Activated CD4-positive, alpha-beta T cell treated with anti-CD3 and anti-CD28 coated beads for 36 hours (primary cell): ENCODE data around the gene TMEM132D. TPM values are rescaled to one million over a fixed set of nuclear protein-coding genes. Genes with fewer than 3 reads are reported as not detected.

Source experiments
- ATAC-seq: fragments of 200-7000 bp; cut with Tn5 transposase; one replicate; pipeline ENCODE4 v1.10.0; 2021; ENCODE audit warnings: mild to moderate bottlenecking, moderate library complexity
- CTCF ChIA-PET: fragments of 350-600 bp; sonication (Branson Sonifier 250); formaldehyde crosslinking; loops from one replicate; lab custom pipeline; 2021; ENCODE audit warnings: antibody characterized with exemption; lab: Charles Lee
- POLR2A ChIA-PET: fragments of 350-600 bp; sonication (Branson Sonifier 250); formaldehyde crosslinking; loops from one replicate; lab custom pipeline; 2021; ENCODE audit warnings: antibody characterized with exemption, inconsistent platforms; lab: Charles Lee
- DNase-seq: peaks from one replicate; pipeline ENCODE4 v3.0.0-alpha.2; 2020
- H3K27ac Mint-ChIP-seq: one replicate; pipeline ENCODE4 v1.8.0; 2021; ENCODE audit warnings: mixed read lengths
- H3K27me3 Mint-ChIP-seq: one replicate; pipeline ENCODE4 v1.8.0; 2021; ENCODE audit warnings: mixed read lengths
- H3K36me3 Mint-ChIP-seq: one replicate; pipeline ENCODE4 v1.8.0; 2021; ENCODE audit warnings: low read depth, mixed read lengths
- H3K4me1 Mint-ChIP-seq: one replicate; pipeline ENCODE4 v1.8.0; 2021; ENCODE audit warnings: mixed read lengths
- H3K4me3 Mint-ChIP-seq: one replicate; pipeline ENCODE4 v1.8.0; 2021; ENCODE audit warnings: mild to moderate bottlenecking, moderate library complexity, mixed read lengths
- H3K9me3 Mint-ChIP-seq: one replicate; pipeline ENCODE4 v1.8.0; 2021; ENCODE audit warnings: low read depth, mixed read lengths
- intact Hi-C, 2 experiments: fragments of 100-400 bp; cut with DNase I in 1 of 2; cut with micrococcal nuclease in 1 of 2; formaldehyde crosslinking; loops; one replicate each; pipeline versions ENCODE4 v1.14.2 to v1.15.1; 2022 to 2024; cut with DNase I, micrococcal nuclease
- total RNA-seq, 2 experiments: library from RNA; stranded (reverse); gene quantifications; one replicate each; pipeline ENCODE4 v1.2.3, GENCODE V29; 2021

TMEM132D gene
- total RNA-seq, 2 experiments from 2014 or later, result not detected

DNA sequence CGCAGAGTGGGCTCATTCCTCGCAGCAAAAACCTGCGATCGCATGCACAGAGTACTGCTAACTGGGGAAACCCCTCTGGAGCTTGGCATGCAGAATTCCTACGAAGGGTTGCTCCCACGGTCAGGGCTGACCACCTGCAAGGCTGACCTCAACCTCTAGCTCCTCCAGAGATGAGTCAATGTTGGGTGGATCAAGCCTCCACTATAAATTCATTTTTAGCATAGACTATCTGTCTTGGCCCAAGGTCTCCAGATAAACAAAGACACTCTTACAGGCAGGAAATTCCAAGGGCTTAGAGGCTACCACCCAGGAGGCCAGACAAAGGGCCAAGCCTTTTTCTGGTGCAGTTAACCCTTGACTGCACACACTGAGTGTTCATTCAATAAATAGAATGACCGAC, 296.5 kb downstream of the TMEM132D start:
- H3K9me3 Mint-ChIP-seq, result peaks cover 4% of the 10 kb centered on the region

DNA sequence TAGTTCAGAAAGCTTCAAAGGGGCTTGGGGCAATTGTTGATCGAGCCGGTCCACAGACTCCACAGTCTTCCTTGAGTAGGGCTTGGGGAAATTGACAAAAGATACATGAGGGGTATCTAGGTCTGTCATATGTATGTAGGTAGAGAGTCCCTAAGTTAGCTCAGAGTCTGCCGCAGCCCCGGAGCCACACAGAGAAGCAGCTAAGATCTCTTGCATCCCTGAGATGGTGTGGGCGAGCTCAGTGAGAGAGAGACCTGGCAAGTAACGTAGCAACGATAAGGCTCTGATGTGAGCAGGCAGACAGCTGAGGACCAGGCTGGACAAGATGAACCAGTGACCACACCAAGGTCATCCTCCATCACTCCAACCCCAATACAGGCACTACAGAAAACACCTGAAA, 297.6 kb downstream of the TMEM132D start:
- CTCF ChIA-PET, result no interaction called here
- no peak for ATAC-seq
- intact Hi-C loops, result no loop called here
- H3K36me3 Mint-ChIP-seq, result no peaks in the 10 kb centered on the region
- POLR2A ChIA-PET, result no interaction called here
- H3K27me3 Mint-ChIP-seq, result no peaks in the 10 kb centered on the region
- H3K27ac Mint-ChIP-seq, result no peak overlapping the region
- no peaks in the 10 kb centered on the region for H3K4me1 Mint-ChIP-seq
- H3K9me3 Mint-ChIP-seq, result peaks cover 9% of the 10 kb centered on the region
- DNase-seq, result no peak
- no peak overlapping the region for H3K4me3 Mint-ChIP-seq

More for the DNA sequence above, 296.5 kb downstream of the TMEM132D start:
- intact Hi-C loops, result no loop called here
- DNase-seq (no peak), ATAC-seq (no peak)
- Mint-ChIP-seq H3K27ac (no peak overlapping the region), H3K4me3 (no peak overlapping the region), H3K4me1 (no peaks in the 10 kb centered on the region), H3K27me3 (no peaks in the 10 kb centered on the region), H3K36me3 (no peaks in the 10 kb centered on the region)
- POLR2A ChIA-PET, result no interaction called here
- CTCF ChIA-PET, result no interaction called here

DNA sequence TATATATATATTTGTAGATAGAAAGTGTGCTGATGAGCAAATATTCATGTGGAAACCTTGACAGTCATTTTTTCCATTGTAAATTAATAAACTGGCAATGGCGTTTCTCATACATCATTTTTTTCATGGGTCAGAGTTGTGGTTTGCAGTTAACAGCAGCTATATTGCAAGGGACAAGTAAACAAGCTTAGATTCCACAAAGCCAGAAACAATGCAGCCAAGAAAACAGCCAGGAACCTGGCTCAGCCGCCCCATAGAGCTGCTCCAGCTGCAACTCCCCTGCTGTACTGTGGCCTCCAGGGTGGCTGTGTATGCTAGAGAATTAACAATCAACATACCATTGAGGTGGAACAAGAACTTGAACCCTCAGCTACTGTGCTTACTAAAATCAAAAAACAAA, 298.2 kb downstream of the TMEM132D start:
- ATAC-seq (no peak), DNase-seq (no peak)
- ChIA-PET POLR2A (no interaction called here), CTCF (no interaction called here)
- Mint-ChIP-seq H3K4me1 (no peaks in the 10 kb centered on the region), H3K36me3 (no peaks in the 10 kb centered on the region), H3K27ac (no peak overlapping the region), H3K4me3 (no peak overlapping the region), H3K9me3 (peaks cover 9% of the 10 kb centered on the region), H3K27me3 (no peaks in the 10 kb centered on the region)
- intact Hi-C loops, result no loop called here

DNA sequence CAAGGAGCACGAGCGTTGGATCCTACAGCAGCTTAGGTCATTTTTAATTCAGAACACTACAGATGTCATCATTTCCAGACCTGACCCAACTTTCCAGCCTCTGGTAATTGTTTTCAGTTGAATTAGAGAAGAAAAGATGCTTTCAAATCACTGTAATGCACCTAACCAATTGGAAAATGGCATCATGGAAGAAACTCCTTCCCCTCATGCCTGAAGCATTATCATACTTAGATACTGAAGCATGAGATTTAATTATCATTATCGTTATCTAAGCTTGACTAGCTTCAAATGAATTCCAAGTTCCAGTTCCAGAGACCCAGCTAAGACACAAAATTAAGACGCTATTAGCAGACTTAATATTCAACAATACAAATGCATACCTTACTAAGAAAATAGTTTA, 299.3 kb downstream of the TMEM132D start:
- ATAC-seq, result no peak
- Mint-ChIP-seq H3K4me1 (no peaks in the 10 kb centered on the region), H3K27ac (no peak overlapping the region), H3K36me3 (no peaks in the 10 kb centered on the region), H3K4me3 (no peak overlapping the region), H3K27me3 (no peaks in the 10 kb centered on the region), H3K9me3 (peaks cover 12% of the 10 kb centered on the region)
- ChIA-PET CTCF (no interaction called here), POLR2A (no interaction called here)
- DNase-seq, result no peak
- intact Hi-C loops, result no loop called here

DNA sequence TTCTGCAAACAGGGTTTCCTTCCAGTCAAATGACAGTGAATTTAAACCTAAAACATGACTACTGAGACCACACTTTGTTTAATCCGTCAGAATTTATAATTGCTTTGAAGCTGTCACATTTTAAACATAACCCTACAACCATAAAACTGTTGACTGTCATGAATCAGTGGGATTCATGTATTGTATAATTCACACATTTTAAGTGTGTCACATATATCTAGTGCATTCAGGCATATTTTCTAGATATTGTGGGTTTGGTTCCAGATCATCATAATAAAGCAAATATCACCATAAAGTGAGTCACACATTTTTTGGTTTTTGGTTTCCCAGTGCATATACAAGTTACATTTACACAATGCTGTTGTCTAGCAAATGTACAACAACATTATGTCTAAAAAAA, 304.4 kb downstream of the TMEM132D start:
- intact Hi-C loops, result no loop called here
- H3K36me3 Mint-ChIP-seq, result no peaks in the 10 kb centered on the region
- no peak for DNase-seq
- H3K27me3 Mint-ChIP-seq, result no peaks in the 10 kb centered on the region
- no peak overlapping the region for H3K27ac Mint-ChIP-seq
- POLR2A ChIA-PET, result no interaction called here
- no peak for ATAC-seq
- peaks cover 12% of the 10 kb centered on the region for H3K9me3 Mint-ChIP-seq
- no peak overlapping the region for H3K4me3 Mint-ChIP-seq
- CTCF ChIA-PET, result no interaction called here
- H3K4me1 Mint-ChIP-seq, result no peaks in the 10 kb centered on the region

DNA sequence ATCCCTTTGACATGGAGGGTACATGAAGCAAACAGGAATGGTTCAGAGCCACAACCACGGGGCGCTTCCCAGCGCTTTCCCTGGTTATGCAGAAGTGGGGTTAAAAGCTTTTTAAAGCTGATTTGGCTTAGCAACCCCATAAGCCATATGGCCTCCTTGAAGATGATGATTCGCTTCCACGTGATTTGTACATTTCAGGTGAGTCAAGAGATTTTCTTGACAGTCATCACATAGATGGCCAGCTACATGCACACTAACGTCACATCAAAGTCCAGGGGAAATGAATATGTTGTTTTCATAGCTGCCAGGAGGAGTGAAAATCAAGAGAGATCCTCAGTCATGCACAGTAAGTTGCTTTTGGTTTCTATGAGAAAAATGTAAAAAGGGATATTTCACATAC, 309.7 kb downstream of the TMEM132D start:
- no peak for DNase-seq
- CTCF ChIA-PET, result no interaction called here
- intact Hi-C loops, result no loop called here
- no peak for ATAC-seq
- POLR2A ChIA-PET, result no interaction called here
- Mint-ChIP-seq H3K27ac (no peak overlapping the region), H3K4me1 (no peaks in the 10 kb centered on the region), H3K9me3 (peaks cover 5% of the 10 kb centered on the region), H3K27me3 (no peaks in the 10 kb centered on the region), H3K4me3 (no peak overlapping the region), H3K36me3 (no peaks in the 10 kb centered on the region)

DNA sequence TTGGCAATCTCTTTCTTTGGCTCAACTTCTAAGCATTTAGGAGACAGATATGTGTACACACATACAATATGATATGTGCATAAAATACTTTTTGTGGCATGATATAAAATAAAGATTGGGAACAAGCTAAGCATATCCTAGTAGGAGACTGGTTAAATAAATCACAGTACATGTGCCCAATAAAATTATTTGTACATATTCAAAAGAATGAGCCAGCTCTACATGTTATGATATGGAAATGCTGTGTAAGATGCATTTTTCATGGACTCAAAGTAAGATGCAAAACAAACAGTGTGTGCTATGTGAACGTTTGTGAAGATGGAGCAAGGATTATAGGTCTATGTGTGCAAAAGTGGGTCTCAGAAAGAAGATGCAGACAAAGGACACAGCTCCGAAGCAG, 311.4 kb downstream of the TMEM132D start:
- ChIA-PET POLR2A (no interaction called here), CTCF (no interaction called here)
- Mint-ChIP-seq H3K36me3 (no peaks in the 10 kb centered on the region), H3K27me3 (no peaks in the 10 kb centered on the region), H3K27ac (no peak overlapping the region), H3K4me3 (no peak overlapping the region), H3K9me3 (peaks cover 13% of the 10 kb centered on the region), H3K4me1 (no peaks in the 10 kb centered on the region)
- DNase-seq, result no peak
- ATAC-seq, result no peak
- intact Hi-C loops, result no loop called here

DNA sequence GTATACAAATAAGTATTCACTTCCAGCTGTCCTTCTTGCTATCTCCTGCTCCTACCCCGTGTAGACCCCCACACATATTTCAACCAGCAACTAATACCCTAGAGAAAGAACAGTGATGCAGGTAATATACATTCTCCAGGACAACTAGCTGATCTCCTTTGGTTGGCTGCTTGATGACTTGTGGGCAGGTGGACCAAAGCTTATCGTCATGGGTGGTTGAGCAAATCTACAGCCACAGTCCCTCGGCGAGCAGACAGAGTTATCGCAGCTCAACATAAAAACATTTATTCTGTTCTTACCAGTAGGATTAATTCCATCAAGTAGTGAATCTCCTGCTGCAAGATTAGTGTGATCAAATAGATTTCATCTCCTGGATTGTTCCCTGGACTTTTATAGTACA, 314.3 kb downstream of the TMEM132D start:
- Mint-ChIP-seq H3K27ac (no peak overlapping the region), H3K9me3 (peaks cover 21% of the 10 kb centered on the region), H3K36me3 (no peaks in the 10 kb centered on the region), H3K4me3 (no peak overlapping the region), H3K4me1 (no peaks in the 10 kb centered on the region), H3K27me3 (no peaks in the 10 kb centered on the region)
- CTCF ChIA-PET, result no interaction called here
- intact Hi-C loops, result no loop called here
- no peak for DNase-seq
- no peak for ATAC-seq
- POLR2A ChIA-PET, result no interaction called here

DNA sequence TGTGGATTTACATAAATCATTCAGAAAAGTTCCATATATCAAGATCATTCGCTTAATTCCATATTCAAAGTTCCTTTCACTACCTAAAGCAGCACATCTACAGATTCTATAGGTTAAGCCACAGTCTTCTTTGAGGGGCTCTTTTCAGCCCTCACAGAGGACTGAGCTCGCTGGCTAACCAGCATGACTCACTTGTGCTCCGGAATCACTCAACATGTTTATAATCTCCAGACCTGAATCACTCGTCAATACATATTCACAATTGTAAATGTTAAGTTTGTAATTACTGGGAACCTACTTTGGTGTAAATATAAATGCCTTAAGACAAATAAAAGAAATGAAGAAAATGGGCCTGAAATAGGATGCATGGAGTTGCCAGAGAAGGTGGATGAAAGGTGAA, 315.7 kb downstream of the TMEM132D start:
- POLR2A ChIA-PET, result no interaction called here
- ATAC-seq (no peak), DNase-seq (no peak)
- Mint-ChIP-seq H3K36me3 (no peaks in the 10 kb centered on the region), H3K4me3 (no peak overlapping the region), H3K4me1 (no peaks in the 10 kb centered on the region), H3K27ac (no peak overlapping the region), H3K27me3 (no peaks in the 10 kb centered on the region), H3K9me3 (peaks cover 21% of the 10 kb centered on the region)
- intact Hi-C loops, result no loop called here
- CTCF ChIA-PET, result no interaction called here

DNA sequence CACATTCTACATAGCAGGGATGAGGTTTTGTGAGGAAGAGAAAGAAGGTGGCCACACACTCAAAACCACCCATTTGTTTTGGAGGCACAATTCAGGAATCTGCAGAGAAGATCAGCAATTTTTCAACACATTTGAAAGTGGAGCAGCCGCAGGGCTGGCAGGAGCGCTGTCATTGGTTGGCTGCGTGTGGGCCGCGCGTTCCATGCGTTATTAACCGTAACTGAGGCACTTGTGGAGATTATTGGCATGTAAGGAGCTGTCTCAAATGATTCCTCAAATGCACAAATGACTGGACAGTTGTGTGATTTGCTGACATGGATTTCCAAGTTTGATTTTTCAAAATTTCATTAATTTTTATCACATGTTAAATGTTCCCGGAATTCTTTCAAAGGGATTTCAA, 318.5 kb downstream of the TMEM132D start:
- no peak for ATAC-seq
- H3K9me3 Mint-ChIP-seq, result peaks cover 23% of the 10 kb centered on the region

DNA sequence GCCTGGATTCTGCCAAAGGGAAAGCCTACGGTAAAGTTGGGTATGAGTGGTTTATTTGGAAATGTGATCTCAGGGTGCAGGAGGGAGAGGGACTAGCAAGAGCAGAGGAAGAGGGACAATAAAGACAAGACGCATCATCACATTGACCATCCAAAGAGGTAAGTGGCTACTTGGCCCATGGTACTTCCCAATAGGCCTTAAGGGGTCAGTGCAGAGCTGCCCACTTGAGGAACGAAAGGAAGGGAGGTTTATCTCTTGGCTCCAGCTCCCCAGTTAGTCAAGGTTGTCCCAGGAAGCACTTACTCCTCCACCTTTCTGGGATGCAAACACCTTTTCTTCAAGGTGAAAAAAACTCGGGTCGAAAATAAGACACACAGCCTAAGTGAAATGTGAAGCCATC, 323.9 kb downstream of the TMEM132D start:
- CTCF ChIA-PET, result no interaction called here
- Mint-ChIP-seq H3K36me3 (no peaks in the 10 kb centered on the region), H3K27ac (no peak overlapping the region), H3K9me3 (peaks cover 6% of the 10 kb centered on the region), H3K27me3 (no peaks in the 10 kb centered on the region), H3K4me1 (no peaks in the 10 kb centered on the region), H3K4me3 (no peak overlapping the region)
- intact Hi-C loops, result no loop called here
- no peak for ATAC-seq
- no peak for DNase-seq
- POLR2A ChIA-PET, result no interaction called here

More for the DNA sequence above, 318.5 kb downstream of the TMEM132D start:
- H3K4me3 Mint-ChIP-seq, result no peak overlapping the region
- CTCF ChIA-PET, result no interaction called here
- intact Hi-C loops, result no loop called here
- no peak for DNase-seq
- POLR2A ChIA-PET, result no interaction called here
- H3K27ac Mint-ChIP-seq, result no peak overlapping the region
- no peaks in the 10 kb centered on the region for H3K27me3 Mint-ChIP-seq
- no peaks in the 10 kb centered on the region for H3K4me1 Mint-ChIP-seq
- H3K36me3 Mint-ChIP-seq, result no peaks in the 10 kb centered on the region

DNA sequence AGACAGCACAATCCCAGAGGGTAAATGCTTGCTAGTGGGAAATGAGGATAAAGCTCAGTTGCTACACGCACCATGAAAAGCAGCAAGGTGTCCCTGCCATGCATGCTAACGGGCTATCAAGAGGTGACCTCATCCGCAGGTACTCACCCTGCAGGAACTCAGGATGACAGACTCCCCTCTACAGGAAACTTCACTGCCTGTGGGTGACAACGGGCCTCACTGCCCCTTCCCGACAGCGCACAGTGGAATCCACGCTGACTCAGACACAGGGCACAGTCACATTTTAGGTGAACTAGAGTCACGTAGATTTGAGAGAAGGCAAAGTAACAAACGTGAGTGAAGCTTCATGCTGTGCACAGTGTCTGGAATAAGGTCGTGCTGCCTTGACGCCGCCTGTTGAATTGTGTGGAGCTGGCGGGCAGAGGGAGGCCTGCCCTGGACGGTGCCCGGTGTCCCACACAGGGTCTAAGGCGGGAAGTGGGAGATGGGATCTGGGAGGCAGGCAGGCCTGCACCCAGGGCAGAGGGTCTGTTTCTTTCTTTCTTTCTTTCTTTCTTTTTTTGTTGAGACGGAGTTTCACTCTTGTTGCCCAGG, 331.8 kb downstream of the TMEM132D start:
- ChIA-PET CTCF (no interaction called here), POLR2A (no interaction called here)
- no peak overlapping the region for H3K27ac Mint-ChIP-seq
- H3K4me1 Mint-ChIP-seq, result no peaks in the 10 kb centered on the region
- intact Hi-C loops, result no loop called here
- DNase-seq (no peak), ATAC-seq (no peak)
- H3K36me3 Mint-ChIP-seq, result no peaks in the 10 kb centered on the region
- no peaks in the 10 kb centered on the region for H3K9me3 Mint-ChIP-seq
- H3K4me3 Mint-ChIP-seq, result no peak overlapping the region
- H3K27me3 Mint-ChIP-seq, result no peaks in the 10 kb centered on the region
